HCT116 (cell line): ENCODE results near the gene MTA1. TPM values are rescaled to one million over a fixed set of nuclear protein-coding genes. Genes with fewer than 3 reads are reported as not detected.

Experiments
- ATAC-seq: fragments of 200-7000 bp; cut with Tn5 transposase; 2 replicates; pipeline ENCODE4 v1.9.1; 2020; ENCODE audit warnings: mild to moderate bottlenecking, moderate library complexity
- BruUV-seq: library from RNA; stranded (reverse); fragments of 400-500 nt; replicated peaks from 2 replicates; lab custom pipeline; 2021; lab: Mats Ljungman, UMichigan
- CTCF ChIA-PET: fragments of 300-600 bp; sonication (Branson Sonifier 250); formaldehyde crosslinking; loops from one replicate; lab custom pipeline; 2021; ENCODE audit warnings: antibody characterized with exemption; lab: Charles Lee
- POLR2A ChIA-PET: fragments of 300-600, 350-600 bp; sonication (Branson Sonifier 250); formaldehyde crosslinking; loops from one replicate; lab custom pipeline; 2021; ENCODE audit warnings: antibody characterized with exemption; lab: Charles Lee
- RAD21 ChIA-PET, 2 experiments: fragments of 300-600 bp; sonication (Branson Sonifier 250); formaldehyde crosslinking; loops; one replicate each; lab custom pipeline; 2023; ENCODE audit warnings: low total read pairs in 2 of 2; ENCODE audit not compliant: uncharacterized antibody in 2 of 2, unreplicated experiment in 2 of 2, low non-redundant PET in 1 of 2; lab: Charles Lee
- DNase-seq: peaks from one replicate; pipeline ENCODE4 v3.0.0-alpha.2; 2010; ENCODE audit warnings: low read depth, low spot score
- H2AFZ ChIP-seq: fragments of 200-600 bp; shearing (Covaris generic), sonication (generic); 2 replicates; pipeline ENCODE4 v1.6.1; 2017; ENCODE audit warnings: low read depth, mixed run types, mixed read lengths, antibody characterized with exemption, low read length; ENCODE audit not compliant: poor library complexity, severe bottlenecking
- H3K27ac ChIP-seq: 2 replicates; pipeline ENCODE4 v1.5.1; 2012; ENCODE audit warnings: low read depth, low read length
- H3K27me3 ChIP-seq: fragments of 200-600 bp; sonication (generic); 2 replicates; pipeline ENCODE4 v1.6.1; 2016; ENCODE audit warnings: mixed run types, low read length, mixed read lengths; ENCODE audit not compliant: insufficient read depth
- H3K36me3 ChIP-seq, 2 experiments: fragments of 200-500 bp in 1 of 2; fragments of 200-600 bp in 1 of 2; sonication (Bioruptor generic) in 1 of 2; sonication (generic) in 1 of 2; 2 replicates each; pipeline versions ENCODE4 v1.5.1 to v1.6.1; 2014 to 2016; ENCODE audit warnings: low read length in 2 of 2, inconsistent platforms in 1 of 2, mixed read lengths in 1 of 2, mixed run types in 1 of 2; ENCODE audit not compliant: insufficient read depth in 2 of 2, control insufficient read depth in 1 of 2
- H3K4me1 ChIP-seq, 2 experiments: fragments of 200-600 bp in 1 of 2; sonication (generic) in 1 of 2; 2 replicates each; pipeline versions ENCODE4 v1.5.1 to v1.6.1; 2012 to 2017; ENCODE audit warnings: low read length in 2 of 2, inconsistent platforms in 1 of 2, mild to moderate bottlenecking in 1 of 2, mixed read lengths in 1 of 2, mixed run types in 1 of 2, moderate library complexity in 1 of 2; ENCODE audit not compliant: insufficient read depth in 2 of 2, control insufficient read depth in 1 of 2
- H3K4me2 ChIP-seq: fragments of 200-600 bp; sonication (generic); 2 replicates; pipeline ENCODE4 v1.6.1; 2017; ENCODE audit warnings: mixed run types, low read length, mixed read lengths
- H3K4me3 ChIP-seq, 2 experiments: fragments of 200-600 bp in 1 of 2; sonication (generic) in 1 of 2; replicated peaks in 1 of 2; 2 replicates each; pipeline ENCODE4 v1.5.1; 2011 to 2016; ENCODE audit warnings: low read length in 2 of 2, control low read depth in 1 of 2, low read depth in 1 of 2, mild to moderate bottlenecking in 1 of 2, mixed read lengths in 1 of 2, mixed run types in 1 of 2
- H3K79me2 ChIP-seq: fragments of 200-600 bp; sonication (generic); 2 replicates; pipeline ENCODE4 v1.6.1; 2017; ENCODE audit warnings: mild to moderate bottlenecking, mixed run types, low read length, moderate library complexity, mixed read lengths; ENCODE audit not compliant: insufficient read depth
- H3K9ac ChIP-seq: fragments of 200-600 bp; sonication (generic); 2 replicates; pipeline ENCODE4 v1.6.1; 2016; ENCODE audit warnings: low read length, mixed read lengths
- H3K9me2 ChIP-seq: fragments of 200-600 bp; sonication (generic), shearing (Covaris generic); 2 replicates; pipeline ENCODE4 v1.6.1; 2017; ENCODE audit warnings: mixed run types, mild to moderate bottlenecking, moderate library complexity; ENCODE audit not compliant: insufficient read depth
- H3K9me3 ChIP-seq, 2 experiments: fragments of 200-500 bp in 1 of 2; fragments of 200-600 bp in 1 of 2; sonication (Bioruptor generic) in 1 of 2; sonication (generic) in 1 of 2; 2 replicates each; pipeline ENCODE4 v1.6.1; 2014 to 2017; ENCODE audit warnings: low read length in 2 of 2, mixed read lengths in 2 of 2, inconsistent platforms in 1 of 2, low read depth in 1 of 2, mild to moderate bottlenecking in 1 of 2, mixed run types in 1 of 2, moderate library complexity in 1 of 2; ENCODE audit not compliant: control insufficient read depth in 1 of 2, insufficient read depth in 1 of 2
- H4K20me1 ChIP-seq: fragments of 200-600 bp; sonication (generic), shearing (Covaris generic); 2 replicates; pipeline ENCODE4 v1.6.1; 2017; ENCODE audit warnings: mixed run types, mild to moderate bottlenecking, moderate library complexity; ENCODE audit not compliant: insufficient read depth
- ELF1 ChIP-seq: IDR thresholded peaks from 2 replicates; pipeline ENCODE4 v1.6.1; 2012; ENCODE audit warnings: low read depth, borderline replicate concordance
- EZH2phosphoT487 ChIP-seq: fragments of 200-600 bp; IDR thresholded peaks from 2 replicates; pipeline ENCODE4 v1.6.1; 2018; ENCODE audit warnings: antibody characterized with exemption, borderline replicate concordance
- MAX ChIP-seq: IDR thresholded peaks from 2 replicates; pipeline ENCODE4 v1.6.1; 2012
- RAD21 ChIP-seq: IDR thresholded peaks from 2 replicates; pipeline ENCODE4 v1.6.1; 2012; ENCODE audit warnings: low read depth, mild to moderate bottlenecking
- REST ChIP-seq: IDR thresholded peaks from 2 replicates; pipeline ENCODE4 v1.6.1; 2012; ENCODE audit warnings: low read depth
- SIN3A ChIP-seq: IDR thresholded peaks from 2 replicates; pipeline ENCODE4 v1.6.1; 2012; ENCODE audit warnings: low read depth
- TCF7L2 ChIP-seq: IDR thresholded peaks from 2 replicates; pipeline ENCODE4 v1.7.0; 2011; ENCODE audit warnings: borderline replicate concordance, inconsistent platforms; ENCODE audit not compliant: insufficient read depth, insufficient read length; ENCODE audit errors: extremely low read depth
- intact Hi-C: fragments of 100-400 bp; cut with micrococcal nuclease; formaldehyde crosslinking; loops from 2 replicates; pipeline ENCODE4 v1.10.0; 2022
- total RNA-seq: library from RNA; stranded (reverse); gene quantifications from one replicate; pipeline ENCODE4 v1.2.1, GENCODE V29; 2021; ENCODE audit not compliant: unreplicated experiment

The MTA1 gene
- total RNA-seq, 1 experiment from 2014 or later, result 229 TPM

GRCh38 chr14:105458571-105458970, 38.9 kb downstream of the MTA1 start:
- Histone ChIP-seq H3K9ac (no peak overlapping the region), H3K36me3 (peaks cover 7 to 15% of the 10 kb centered on the region in 2 experiments; a peak in 3 of 4 replicates)

More at GRCh38 chr14:105458571-105458970, 38.9 kb downstream of the MTA1 start:
- Histone ChIP-seq H3K4me3 (no peak overlapping the region), H3K9me2 (no peaks in the 10 kb centered on the region), H3K4me1 (no peaks in the 10 kb centered on the region)
- BruUV-seq, result no TSS peak
- TF ChIP-seq MAX (no peak), EZH2phosphoT487 (no peak), TCF7L2 (no peak), SIN3A (no peak), RAD21 (no peak), ELF1 (no peak), REST (no peak)
- TF ChIP-seq, all 23 proteins: peak for 0
- RAD21 ChIA-PET, result no interaction called here
- intact Hi-C loops, result no loop called here
- H3K4me2 ChIP-seq, result no peak overlapping the region
- POLR2A ChIA-PET, result no interaction called here
- H3K27ac ChIP-seq, result no peak overlapping the region
- no peaks in the 10 kb centered on the region for H3K27me3 ChIP-seq
- no peaks in the 10 kb centered on the region for H3K9me3 ChIP-seq
- H2AFZ ChIP-seq, result no peak overlapping the region
- peak; percentile 25 for ATAC-seq
- CTCF ChIA-PET, result no interaction called here
- DNase-seq, result no peak
- H3K79me2 ChIP-seq, result no peaks in the 10 kb centered on the region
- H4K20me1 ChIP-seq, result no peaks in the 10 kb centered on the region
